ENCODE results near the gene SNX15.

DNA sequence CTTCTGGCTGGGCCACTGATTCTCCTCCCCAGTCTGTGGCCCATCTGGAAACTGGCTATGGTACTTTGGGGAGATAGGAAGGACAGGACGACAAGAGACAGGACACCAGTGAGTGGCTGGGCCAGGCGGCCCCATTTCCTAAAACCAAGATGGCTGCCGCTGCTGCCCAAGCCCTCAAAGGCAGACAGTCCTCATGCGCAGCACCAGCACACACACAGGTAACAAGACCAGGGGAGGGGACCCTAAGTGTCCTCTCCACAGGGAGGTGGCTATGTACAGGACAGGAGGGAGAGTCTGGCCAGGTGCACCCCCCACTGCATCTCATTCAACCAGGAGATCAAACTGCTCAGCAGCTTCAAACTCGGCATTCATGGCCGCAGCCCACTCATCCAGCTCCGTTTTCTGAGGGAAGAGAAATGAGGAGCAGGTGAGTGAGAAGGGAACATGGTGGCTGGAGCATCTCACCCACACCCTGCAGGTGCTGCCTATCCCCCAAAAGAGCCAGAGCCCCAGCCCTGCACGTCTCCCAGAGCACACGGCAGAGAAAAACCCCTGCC, 51.6 kb downstream of the SNX15 start:
- TF ChIP-seq, protein P1, sequence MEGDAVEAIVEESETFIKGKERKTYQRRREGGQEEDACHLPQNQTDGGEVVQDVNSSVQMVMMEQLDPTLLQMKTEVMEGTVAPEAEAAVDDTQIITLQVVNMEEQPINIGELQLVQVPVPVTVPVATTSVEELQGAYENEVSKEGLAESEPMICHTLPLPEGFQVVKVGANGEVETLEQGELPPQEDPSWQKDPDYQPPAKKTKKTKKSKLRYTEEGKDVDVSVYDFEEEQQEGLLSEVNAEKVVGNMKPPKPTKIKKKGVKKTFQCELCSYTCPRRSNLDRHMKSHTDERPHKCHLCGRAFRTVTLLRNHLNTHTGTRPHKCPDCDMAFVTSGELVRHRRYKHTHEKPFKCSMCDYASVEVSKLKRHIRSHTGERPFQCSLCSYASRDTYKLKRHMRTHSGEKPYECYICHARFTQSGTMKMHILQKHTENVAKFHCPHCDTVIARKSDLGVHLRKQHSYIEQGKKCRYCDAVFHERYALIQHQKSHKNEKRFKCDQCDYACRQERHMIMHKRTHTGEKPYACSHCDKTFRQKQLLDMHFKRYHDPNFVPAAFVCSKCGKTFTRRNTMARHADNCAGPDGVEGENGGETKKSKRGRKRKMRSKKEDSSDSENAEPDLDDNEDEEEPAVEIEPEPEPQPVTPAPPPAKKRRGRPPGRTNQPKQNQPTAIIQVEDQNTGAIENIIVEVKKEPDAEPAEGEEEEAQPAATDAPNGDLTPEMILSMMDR (conservative IDR thresholded peaks at IDR 0.05; ENCODE audit: low read depth, low read length): no peak
- TF ChIP-seq EZH2 (IDR thresholded peaks at IDR 0.05; ENCODE audit: borderline replicate concordance, low read depth, low read length, poor library complexity, severe bottlenecking): no peak

Measured in A673 (cell line).